Fibroblast of pulmonary artery (primary cell): ENCODE measurements around the gene CPLX3.

ENCODE experiments used
- DNase-seq: peaks from one replicate; pipeline ENCODE4 v3.0.0-alpha.2; 2010; ENCODE audit warnings: low read depth
- H3K4me3 ChIP-seq: replicated peaks from 2 replicates; pipeline ENCODE4 v1.5.1; 2011; ENCODE audit warnings: low read depth, mild to moderate bottlenecking, control low read depth, low read length, moderate library complexity
- CTCF ChIP-seq: IDR thresholded peaks from 2 replicates; pipeline ENCODE4 v1.5.1; 2011; ENCODE audit warnings: mild to moderate bottlenecking, control low read depth, low read length, inconsistent platforms; ENCODE audit errors: missing control alignments

Gene CPLX3

GRCh38 chr15:74801311-74801997, 25.0 kb upstream of the CPLX3 start:
- no peak overlapping the region for H3K4me3 ChIP-seq
- TF ChIP-seq CTCF = no peak
- DNase-seq = no peak

GRCh38 chr15:74802290-74802689, 24.1 kb upstream of the CPLX3 start:
- no peak for DNase-seq
- no peak overlapping the region for H3K4me3 ChIP-seq
- TF ChIP-seq CTCF = no peak

GRCh38 chr15:74802862-74803447, 23.5 kb upstream of the CPLX3 start:
- TF ChIP-seq CTCF = no peak
- no peak for DNase-seq
- no peak overlapping the region for H3K4me3 ChIP-seq

GRCh38 chr15:74804935-74805334, 21.5 kb upstream of the CPLX3 start:
- H3K4me3 ChIP-seq = no peak overlapping the region
- TF ChIP-seq CTCF = no peak
- DNase-seq = no peak

- DNase-seq = no peak
- H3K4me3 ChIP-seq = no peak overlapping the region
- no peak for TF ChIP-seq CTCF
Measured at GRCh38 chr15:74807282-74807681, 19.1 kb upstream of the CPLX3 start.

GRCh38 chr15:74808078-74808839, 18.2 kb upstream of the CPLX3 start:
- no peak overlapping the region for H3K4me3 ChIP-seq
- TF ChIP-seq CTCF = no peak
- DNase-seq = no peak
